HG02623 (cell line): Measurements from ENCODE around the gene ANKRD52.

Source experiments
- ATAC-seq: cut with Tn5 transposase; IDR thresholded peaks from one replicate; pipeline ENCODE4 v1.9.1; 2021; ENCODE audit warnings: moderate library complexity; ENCODE audit not compliant: unreplicated experiment

Gene ANKRD52

DNA sequence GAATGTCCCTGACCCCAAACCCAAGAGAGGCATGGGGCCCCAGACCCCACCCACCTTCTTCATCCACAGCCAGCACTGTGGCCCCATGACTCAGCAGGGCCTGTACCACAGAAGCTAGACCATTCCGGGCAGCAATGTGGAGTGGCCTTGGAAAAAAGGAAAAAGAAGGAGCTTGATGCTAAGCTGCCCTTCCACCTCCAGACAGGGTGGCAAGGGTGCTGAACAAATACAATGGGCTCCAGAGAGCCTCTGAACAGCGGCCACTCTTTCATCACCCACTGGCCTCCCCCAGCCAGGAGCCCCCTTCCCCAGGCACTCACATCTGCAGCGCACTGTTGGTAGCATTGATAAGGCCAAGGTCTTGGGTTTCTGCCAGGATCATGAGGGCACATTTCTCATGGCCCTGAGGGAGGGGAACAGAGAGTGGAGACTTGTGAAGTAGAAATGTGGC, 14.4 kb downstream of the ANKRD52 start:
- no peak for ATAC-seq

DNA sequence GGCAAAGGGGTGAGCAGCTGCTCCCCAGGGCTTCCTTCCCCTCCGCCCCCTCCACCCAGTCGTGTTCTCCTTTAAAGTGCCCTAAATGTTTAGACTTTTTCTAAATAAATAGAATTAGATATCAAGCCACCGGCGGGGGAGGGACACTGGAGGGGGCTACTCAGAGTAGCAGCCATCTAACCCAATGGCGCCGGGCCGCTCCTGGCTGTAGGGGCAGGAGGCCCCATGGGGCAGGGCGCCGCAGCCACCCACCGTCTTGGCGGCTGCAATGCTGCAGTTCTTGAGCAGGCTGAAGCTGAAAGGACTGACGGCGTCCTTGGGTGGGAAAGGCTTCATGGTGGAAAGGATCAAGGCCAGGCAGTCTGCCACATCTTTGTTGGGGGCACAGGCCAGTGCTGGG, 15.2 kb downstream of the ANKRD52 start:
- ATAC-seq = no peak

DNA sequence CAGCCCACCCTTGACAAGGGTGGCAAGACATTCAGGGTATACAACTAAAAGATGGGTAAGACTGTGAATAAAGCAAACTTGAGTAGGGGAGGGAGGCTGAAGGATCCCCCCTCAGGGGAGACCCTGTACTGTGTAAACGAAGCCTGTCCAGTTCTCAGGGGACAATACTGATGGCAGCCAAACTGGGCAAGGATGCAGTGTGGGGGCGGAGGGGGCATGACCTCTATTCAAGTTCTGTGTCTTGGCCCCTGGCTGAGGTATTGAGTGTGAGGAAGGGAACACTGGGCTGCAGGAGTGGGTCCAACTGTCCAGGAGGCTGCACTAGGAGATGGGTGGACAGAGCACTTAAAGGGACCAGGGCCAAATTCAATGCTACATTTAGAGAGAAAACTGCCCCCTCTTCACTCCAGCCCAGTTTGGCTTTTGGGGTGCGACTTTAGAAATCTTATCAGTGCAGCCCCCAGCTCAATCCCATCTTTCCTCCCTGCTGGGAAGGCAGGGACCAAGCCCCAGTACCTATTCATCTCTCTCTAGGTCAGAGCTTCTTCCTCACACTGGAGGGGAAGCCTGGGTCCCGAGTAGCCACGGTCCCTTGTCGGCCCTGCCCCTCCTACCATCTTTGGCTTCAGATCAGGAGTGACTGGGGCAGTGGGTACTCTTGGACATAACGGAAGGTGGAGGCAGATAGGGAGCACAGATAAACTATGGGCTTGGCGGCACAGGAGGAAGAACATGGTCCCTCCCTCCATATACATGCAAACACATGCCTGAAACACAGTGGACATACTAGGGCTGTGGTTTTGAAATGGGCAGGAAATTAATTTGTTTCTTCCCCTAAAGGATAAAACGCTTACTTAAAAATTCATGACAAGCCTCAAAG, 16.5 kb downstream of the ANKRD52 start:
- ATAC-seq = no peak

DNA sequence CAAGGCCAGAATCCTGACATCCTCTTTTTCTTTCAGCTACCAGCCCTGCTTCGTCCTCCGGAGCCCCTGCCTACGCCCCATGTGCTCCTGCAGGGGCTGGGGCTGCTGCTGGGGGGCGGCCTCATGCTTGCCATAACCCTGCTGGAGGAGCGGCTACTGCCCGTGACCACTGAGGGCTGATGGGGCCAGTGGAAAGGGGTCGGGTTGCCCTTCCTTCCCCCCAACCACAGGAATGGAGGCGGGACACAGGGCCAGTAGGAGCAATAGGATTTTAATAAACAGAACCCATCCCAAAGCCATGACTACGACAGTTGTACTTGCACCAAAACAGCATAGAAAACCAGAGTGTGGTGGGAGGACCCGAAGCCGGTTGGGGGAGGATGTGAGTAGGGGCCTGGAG, 20.6 kb downstream of the ANKRD52 start:
- no peak for ATAC-seq

DNA sequence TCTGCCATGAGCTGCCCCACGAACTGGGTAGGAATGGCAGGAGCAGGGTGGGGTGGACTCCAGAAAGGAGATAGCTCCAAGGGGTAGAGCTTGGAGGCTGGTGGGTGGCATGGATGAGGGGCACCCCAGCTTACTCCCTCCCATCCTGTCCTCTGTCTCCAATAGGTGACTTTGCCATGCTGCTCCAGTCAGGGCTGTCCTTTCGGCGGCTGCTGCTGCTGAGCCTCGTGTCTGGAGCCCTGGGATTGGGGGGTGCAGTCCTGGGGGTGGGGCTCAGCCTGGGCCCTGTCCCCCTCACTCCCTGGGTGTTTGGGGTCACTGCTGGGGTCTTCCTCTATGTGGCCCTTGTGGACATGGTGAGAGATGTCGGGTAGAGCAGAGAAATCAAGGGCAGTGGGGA, 21.2 kb downstream of the ANKRD52 start:
- no peak for ATAC-seq

DNA sequence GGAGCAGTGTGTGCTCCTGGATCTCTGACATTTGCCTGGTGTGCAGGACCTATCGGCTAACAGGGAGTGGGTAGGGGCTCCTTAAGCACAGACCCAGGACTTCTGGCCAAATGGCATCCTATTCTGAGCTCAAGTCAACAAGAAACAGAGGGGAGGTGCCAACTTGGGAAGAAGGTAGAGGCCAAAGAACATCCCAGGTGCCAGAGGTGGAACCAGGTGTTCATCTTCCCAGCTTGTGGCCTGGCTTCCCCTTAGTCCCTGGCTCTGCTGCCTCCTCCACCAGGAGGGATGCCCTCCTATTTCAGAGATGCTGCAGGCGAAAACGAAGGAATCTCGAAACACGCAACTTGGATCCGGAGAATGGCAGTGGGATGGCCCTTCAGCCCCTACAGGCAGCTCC, 22.1 kb downstream of the ANKRD52 start:
- no peak for ATAC-seq

DNA sequence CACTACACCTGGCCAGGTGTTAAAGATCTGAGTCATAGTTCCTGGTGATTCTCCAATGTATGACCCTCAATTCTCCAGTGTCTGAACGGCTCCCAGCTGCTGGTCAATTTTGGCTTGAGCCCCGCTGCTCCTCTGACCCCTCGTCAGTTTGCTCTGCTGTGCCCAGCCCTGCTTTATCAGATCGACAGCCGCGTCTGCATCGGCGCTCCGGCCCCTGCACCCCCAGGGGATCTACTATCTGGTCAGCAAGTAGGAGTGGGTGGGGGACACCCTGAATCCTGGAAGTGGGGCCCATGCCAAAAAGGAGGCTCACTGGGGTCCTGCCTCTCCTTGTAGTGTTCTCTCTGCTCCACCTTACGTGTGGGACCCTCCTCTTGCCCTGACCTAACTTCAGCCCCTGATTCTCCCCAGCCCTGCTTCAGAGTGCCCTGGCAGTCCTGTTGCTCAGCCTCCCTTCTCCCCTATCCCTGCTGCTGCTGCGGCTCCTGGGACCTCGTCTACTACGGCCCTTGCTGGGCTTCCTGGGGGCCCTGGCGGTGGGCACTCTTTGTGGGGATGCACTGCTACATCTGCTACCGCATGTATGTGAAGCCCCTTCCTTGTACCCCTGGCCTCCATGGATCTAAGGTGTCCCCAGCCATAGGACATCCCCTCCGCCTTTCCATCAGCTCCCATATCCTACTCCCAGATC, 23.3 kb downstream of the ANKRD52 start:
- no peak for ATAC-seq

DNA sequence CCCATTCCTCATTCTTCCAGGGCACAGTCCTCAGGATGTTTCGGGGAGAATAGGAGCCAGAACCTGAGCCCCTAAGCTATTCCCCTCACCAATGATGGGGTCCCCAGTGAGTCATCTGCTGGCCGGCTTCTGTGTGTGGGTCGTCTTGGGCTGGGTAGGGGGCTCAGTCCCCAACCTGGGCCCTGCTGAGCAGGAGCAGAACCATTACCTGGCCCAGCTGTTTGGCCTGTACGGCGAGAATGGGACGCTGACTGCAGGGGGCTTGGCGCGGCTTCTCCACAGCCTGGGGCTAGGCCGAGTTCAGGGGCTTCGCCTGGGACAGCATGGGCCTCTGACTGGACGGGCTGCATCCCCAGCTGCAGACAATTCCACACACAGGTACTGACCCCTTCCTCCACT, 27.0 kb downstream of the ANKRD52 start:
- ATAC-seq = no peak

DNA sequence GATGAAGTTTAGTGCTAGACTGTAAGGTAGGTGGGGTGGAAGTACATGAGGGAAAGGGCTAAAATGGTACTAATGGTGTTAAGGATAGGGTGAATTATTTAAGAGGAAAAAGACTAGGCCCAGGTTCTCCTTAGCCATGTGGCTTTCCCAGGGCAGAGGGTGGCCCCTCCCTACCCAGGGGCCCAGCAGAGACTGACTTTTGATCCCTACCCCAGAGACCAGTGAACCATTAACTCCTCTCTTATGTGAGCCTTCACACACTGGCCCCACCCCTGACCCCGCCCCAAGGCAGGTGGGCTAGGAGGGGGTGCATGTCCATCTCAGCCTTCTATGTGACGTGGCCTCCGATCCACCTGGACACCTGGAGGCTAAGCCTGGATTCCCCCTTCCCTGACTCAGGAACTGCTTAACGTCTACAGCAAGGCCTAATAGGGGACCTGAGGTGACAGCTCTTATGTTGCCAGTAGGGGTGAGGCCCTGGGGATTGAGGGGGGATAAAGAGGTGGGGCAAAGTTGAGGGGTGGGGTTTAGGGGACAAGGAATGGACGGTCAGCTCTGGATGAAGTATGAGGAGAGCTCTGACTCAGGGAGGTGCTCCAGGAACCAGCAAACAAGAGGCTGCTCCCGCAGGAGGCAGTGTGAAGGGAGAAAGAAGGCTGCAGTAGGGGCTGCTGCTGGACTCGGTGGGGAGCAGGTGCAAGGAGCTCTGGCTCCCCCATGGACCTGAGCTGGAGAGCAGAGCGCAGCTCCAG, 27.6 kb downstream of the ANKRD52 start:
- no peak for ATAC-seq

DNA sequence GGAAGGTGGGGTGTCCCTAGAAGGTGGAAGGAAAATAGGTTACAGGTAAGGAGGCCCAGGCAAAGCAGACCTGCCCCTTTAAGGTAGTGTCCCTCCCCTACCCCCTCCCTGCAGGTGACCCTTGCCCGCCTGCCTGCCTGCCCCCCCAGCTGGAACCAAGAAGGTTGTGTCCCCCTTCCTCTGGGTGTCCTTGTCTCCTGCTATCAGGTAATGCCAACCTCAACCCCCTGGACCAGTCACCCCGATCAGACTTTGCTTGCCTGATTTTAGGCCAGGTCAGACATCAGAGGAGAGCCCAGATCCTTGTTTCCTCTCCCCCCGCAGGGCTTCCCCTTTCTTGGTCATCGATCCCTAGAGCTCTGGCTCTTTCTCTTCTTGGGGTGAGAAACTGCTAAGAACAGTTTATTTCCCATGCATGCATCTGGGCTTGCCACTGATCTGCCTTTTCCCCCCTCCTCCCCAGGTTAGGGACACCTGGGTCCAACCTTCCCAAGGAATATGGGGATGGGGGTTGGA, 28.2 kb downstream of the ANKRD52 start, which contains the start of gene SLC39A5:
Gene SLC39A5 (plus strand): TSS at position 136 of the 516 bp plus-strand sequence. CDS start 1,224 bp downstream, outside the sequence.
- ATAC-seq = no peak

DNA sequence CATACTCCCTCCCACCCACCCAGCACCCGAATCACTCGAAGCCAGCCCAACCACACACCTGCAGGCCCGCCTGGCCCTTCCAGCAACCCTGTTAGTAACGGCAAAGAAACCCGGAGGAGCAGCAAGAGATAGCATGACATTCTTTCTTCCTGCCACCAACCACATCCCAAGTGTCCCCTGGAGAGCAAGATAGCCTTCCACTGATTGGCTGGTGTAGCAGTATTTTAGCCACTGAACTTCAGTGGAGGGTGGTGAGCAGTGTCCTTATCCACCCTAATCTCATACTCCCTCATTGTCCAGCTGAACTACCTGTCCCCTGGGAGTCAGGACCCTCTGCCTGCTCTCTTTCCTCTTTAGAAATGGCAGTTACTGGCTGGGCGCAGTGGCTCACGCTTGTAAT, 29.1 kb downstream of the ANKRD52 start:
- ATAC-seq = no peak

DNA sequence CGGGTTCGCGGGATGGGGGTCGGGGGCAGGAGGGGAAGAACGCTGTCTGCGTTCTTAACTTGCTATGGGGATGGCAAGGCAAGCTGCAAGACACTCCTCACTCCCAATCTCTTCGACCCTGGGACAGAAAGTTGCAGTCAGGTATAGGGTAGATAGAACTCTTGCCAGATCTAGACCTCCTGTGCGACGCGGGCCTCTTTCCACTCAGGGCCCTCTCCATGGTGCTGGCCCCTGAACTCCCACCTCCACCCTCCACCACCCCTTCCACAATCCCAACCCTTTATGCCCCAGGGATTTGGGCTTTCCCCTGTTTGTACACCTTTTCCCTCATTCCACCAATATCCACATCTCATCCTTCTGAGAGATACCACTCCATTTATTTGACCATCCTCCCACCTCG, 33.2 kb downstream of the ANKRD52 start:
- ATAC-seq = no peak

DNA sequence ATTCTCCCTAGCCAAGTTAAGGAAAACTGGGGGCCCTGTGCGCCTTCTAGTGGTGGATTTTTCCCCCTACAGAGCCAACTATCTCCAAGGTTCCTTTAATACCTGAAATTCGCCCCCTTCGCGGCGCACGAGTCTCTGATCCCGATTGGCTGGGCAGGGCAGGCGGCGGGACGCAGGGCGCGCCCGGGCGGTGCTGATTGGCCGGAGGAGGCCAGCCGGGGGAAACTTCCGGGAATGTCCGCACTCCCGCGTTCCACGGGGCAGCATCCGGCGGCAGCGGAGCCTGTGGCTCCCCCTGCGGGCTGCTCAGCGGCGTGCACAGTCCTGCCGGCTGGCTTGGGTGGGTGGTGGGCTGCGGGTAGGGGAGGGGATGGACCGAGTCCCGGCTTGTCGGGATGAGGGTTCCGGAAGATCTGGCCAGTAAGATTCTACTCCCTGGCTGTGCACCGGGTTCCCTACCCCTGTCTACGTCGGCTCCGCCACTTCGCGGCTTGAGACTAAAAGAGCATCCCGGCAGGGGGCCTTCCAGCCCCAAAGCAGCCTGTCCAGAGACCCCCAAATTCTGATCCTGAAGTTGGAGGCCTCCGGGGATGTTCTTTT, 34.0 kb downstream of the ANKRD52 start, which contains the start of gene NABP2:
Gene NABP2 (plus strand): TSS at position 241 of the 600 bp plus-strand sequence. CDS start 515 bp downstream, outside the sequence.
- peak; percentile 72 for ATAC-seq

DNA sequence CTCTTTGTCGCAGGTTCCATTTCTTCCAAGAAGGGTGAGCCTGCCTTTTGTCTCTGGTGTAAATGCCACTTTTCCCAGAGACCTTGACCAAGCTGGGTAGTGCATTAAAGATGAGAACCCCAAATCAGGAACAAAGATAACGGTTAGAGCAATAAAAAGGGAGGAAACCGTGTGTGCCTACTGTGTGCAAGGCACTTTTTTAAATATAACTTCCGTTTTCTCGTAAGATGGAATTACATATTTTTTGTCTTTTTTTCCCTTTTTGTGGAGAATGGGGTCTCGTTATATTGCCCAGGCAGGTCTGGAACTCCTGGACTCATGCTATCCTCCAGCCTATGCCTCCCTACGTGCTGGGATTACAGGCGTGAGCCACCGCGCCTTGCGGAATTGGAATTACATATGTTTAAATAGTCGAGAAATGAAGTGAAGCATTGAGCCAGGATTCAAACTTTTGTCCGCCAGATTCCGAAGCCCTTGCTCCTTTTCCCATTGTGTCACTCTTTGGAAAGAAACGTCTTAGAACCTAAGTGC, 34.5 kb downstream of the ANKRD52 start:
- no peak for ATAC-seq

DNA sequence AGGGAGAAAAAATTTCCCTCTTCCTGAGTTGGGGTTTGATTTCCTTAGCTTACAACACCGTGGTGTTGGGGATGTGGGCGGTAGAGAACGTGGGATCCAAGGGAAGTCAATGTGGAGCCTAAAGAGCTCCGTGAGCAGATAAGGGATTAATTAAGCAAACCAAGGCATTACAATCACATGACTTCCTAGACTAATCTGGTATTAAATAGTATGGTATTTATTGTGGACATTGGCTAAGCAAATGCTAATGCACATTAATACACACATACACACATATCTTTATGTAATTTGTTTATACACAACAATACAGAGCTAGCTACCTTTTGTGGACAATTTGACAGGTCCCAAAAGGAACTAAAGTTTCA, 35.7 kb downstream of the ANKRD52 start:
- no peak for ATAC-seq

DNA sequence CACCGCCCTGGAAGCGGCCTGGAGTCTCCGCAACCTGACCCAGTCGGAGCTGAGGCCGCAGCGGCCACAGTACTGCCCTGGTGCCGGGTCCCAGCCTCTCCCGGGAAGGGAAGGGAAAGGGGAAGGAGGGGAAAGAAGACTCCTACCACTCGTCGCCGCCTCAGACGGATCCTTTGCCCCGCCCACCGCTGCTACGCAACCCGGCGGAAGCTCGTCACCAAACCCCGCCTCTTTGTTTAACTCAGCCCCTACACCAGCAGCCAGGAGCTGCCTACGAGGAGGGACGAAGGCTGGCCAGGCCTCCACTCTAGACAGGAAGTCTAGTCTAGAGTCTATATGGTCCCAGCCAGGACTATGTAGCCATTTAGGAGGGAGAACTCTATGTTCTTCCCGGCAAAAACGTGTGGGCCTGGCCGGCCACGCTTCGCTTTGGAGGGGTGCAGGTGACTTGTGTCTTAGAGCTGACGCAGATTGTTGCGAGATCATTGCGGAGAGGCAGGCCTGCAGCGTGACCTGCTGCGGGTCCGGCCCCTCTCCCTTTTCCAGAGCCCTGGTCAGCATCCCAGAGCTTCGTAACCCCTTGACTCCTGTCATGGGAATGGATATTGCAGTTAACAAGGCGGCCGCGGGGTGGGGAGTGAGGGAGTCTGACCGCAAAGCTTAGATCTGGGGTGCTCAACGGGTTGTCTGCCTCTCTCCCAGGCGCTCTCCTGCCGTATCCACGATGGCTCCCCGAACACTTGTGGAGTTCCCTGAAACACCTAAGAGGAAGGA, 36.2 kb downstream of the ANKRD52 start, which contains the start of gene RNF41:
Gene RNF41 (minus strand): TSS at position 166 of the 774 bp plus-strand sequence. CDS start 7,875 bp downstream, outside the sequence.
- peak; percentile 77 for ATAC-seq

DNA sequence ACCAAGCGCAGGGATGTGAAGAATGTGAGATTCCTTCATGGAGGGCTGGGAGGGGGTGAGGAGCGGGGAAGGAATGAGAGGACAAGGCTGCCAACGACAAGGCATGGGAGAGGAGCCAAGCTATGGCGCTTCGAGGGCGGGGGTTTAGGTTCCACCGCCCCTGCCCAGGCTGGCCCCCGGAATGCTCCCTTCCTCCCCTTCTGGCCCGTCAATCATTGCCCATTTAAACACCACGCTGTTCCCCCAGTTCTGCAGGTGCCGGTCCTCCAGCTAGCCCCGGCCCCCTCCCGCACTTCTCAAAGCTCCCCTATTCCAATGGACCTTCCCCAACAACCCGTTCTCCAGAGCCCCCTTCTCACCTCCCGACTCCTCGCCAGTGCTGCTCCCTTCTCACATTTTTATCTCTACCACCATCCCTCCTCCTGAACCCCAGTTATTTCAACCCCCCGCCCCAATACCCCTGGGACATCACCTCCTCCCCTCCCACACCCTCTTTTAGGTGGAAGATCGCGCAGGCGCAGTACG, 36.9 kb downstream of the ANKRD52 start:
- peak; percentile 21 for ATAC-seq

DNA sequence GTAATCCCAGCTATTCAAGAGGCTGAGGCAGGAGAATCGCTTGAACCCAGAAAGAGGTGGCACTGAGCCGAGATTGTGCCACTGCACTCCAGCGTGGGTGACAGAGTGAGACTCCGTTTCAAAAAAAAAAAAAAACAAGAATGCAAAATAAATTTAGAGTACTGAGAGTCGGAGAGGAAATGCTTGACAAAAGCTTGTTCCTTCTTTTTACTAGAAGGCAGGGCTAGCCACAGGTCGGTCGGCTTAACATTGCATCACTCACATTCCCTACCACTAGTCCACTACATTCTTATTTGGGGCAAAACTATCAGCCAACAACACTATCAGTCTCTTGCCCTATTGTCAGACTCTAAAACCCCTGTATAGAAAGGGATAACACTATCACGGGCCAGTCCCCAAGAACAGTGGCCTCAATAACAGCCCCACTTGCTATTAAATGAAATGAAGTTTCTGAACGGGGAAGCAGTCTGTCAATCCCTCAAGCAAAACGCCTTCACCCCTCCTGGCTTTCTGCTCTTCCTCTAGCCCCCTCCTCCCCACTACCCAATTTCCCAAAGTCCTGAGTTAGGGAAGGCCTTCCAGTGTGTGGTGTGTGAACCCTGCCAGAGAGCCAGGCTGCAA, 37.5 kb downstream of the ANKRD52 start:
- ATAC-seq = no peak

DNA sequence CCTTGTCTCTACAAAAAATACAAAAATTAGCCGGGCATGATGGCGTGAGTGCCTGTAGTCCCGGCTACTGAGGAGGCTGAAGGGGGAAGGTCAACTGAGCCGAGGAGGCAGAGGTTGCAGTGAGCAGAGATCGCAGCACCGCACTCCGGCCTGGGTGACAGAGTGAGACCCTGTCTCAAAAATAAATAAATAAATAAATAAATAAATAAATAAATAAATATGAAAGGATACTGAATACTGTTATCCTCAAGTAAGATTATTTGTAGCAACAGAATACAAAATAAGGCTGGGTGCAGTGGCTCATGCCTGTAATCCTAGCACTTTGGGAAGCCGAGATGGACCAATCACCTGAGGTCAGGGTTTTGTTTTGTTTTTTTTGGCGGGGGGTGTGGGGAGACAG, 38.3 kb downstream of the ANKRD52 start:
- no peak for ATAC-seq
